ENCODE measurements around the gene MEF2D.

Gene MEF2D

GRCh38 chr1:156468693-156469345, 31.8 kb downstream of the MEF2D start:
- no peak for TF ChIP-seq TOX (CRISPR knock-in tag; IDR thresholded peaks at IDR 0.05; ENCODE audit: borderline replicate concordance)
- no peak for TF ChIP-seq POU6F1 (CRISPR knock-in tag; IDR thresholded peaks at IDR 0.05; ENCODE audit: borderline replicate concordance, low read depth)
- no peak for TF ChIP-seq GLIS3 (CRISPR knock-in tag; IDR thresholded peaks at IDR 0.05)
- TF ChIP-seq CREB5 (CRISPR knock-in tag; IDR thresholded peaks at IDR 0.05; ENCODE audit: low read depth) = no peak
- no peak for TF ChIP-seq ARNTL (CRISPR knock-in tag; IDR thresholded peaks at IDR 0.05; ENCODE audit: borderline replicate concordance, low read depth)
- no peak for TF ChIP-seq ZFP30 (CRISPR knock-in tag; IDR thresholded peaks at IDR 0.05)
- no peak for TF ChIP-seq SNAI2 (CRISPR knock-in tag; IDR thresholded peaks at IDR 0.05)
- no peak for TF ChIP-seq RARB (CRISPR knock-in tag; IDR thresholded peaks at IDR 0.05)
- TF ChIP-seq PPARA (CRISPR knock-in tag; IDR thresholded peaks at IDR 0.05; ENCODE audit: borderline replicate concordance) = no peak
- TF ChIP-seq CSRNP3 (CRISPR knock-in tag; IDR thresholded peaks at IDR 0.05) = no peak
- TF ChIP-seq PATZ1 (CRISPR knock-in tag; IDR thresholded peaks at IDR 0.05; ENCODE audit: borderline replicate concordance) = no peak
- TF ChIP-seq CSDC2 (CRISPR knock-in tag; IDR thresholded peaks at IDR 0.05) = no peak
- TF ChIP-seq BACH2 (CRISPR knock-in tag; IDR thresholded peaks at IDR 0.05; ENCODE audit: borderline replicate concordance) = no peak
- no peak for TF ChIP-seq OSR1 (CRISPR knock-in tag; IDR thresholded peaks at IDR 0.05)
- no peak for TF ChIP-seq ZNF8 (CRISPR knock-in tag; IDR thresholded peaks at IDR 0.05)
- TF ChIP-seq ESRRG (CRISPR knock-in tag; IDR thresholded peaks at IDR 0.05) = no peak
- no peak for TF ChIP-seq ZC3H10 (CRISPR knock-in tag; IDR thresholded peaks at IDR 0.05)
- ATAC-seq = no peak

GRCh38 chr1:156467906-156468305, 32.7 kb downstream of the MEF2D start:
- no peak for ATAC-seq
- no peak for TF ChIP-seq ZC3H10 (CRISPR knock-in tag; IDR thresholded peaks at IDR 0.05)
- TF ChIP-seq CSDC2 (CRISPR knock-in tag; IDR thresholded peaks at IDR 0.05) = no peak
- TF ChIP-seq GLIS3 (CRISPR knock-in tag; IDR thresholded peaks at IDR 0.05) = no peak
- no peak for TF ChIP-seq ZNF70 (CRISPR knock-in tag; IDR thresholded peaks at IDR 0.05)
- no peak for TF ChIP-seq PPARA (CRISPR knock-in tag; IDR thresholded peaks at IDR 0.05; ENCODE audit: borderline replicate concordance)
- no peak for TF ChIP-seq ZNF8 (CRISPR knock-in tag; IDR thresholded peaks at IDR 0.05)
- no peak for TF ChIP-seq PATZ1 (CRISPR knock-in tag; IDR thresholded peaks at IDR 0.05; ENCODE audit: borderline replicate concordance)
- no peak for TF ChIP-seq ISL1 (CRISPR knock-in tag; IDR thresholded peaks at IDR 0.05)
- no peak for TF ChIP-seq ZFP30 (CRISPR knock-in tag; IDR thresholded peaks at IDR 0.05)
- TF ChIP-seq ZFP3 (CRISPR knock-in tag; IDR thresholded peaks at IDR 0.05) = no peak
- TF ChIP-seq TCF4 (CRISPR knock-in tag; IDR thresholded peaks at IDR 0.05; ENCODE audit: borderline replicate concordance) = no peak
- TF ChIP-seq ZNF565 (CRISPR knock-in tag; conservative IDR thresholded peaks at IDR 0.05; ENCODE audit: low read depth) = no peak
- no peak for TF ChIP-seq CSRNP3 (CRISPR knock-in tag; IDR thresholded peaks at IDR 0.05)
- no peak for TF ChIP-seq TOX (CRISPR knock-in tag; IDR thresholded peaks at IDR 0.05; ENCODE audit: borderline replicate concordance)
- no peak for TF ChIP-seq ARNTL (CRISPR knock-in tag; IDR thresholded peaks at IDR 0.05; ENCODE audit: borderline replicate concordance, low read depth)
